ENCODE data around the gene OR4F15.

GRCh38 chr15:101827257-101827656 is 15.3 kb downstream of the OR4F15 start:
- TF ChIP-seq CTCF (IDR thresholded peaks at IDR 0.05) (no peak), POLR2A (IDR thresholded peaks at IDR 0.05) (no peak)

Measured in right lobe of liver (tissue), 4 donors.